GM18508 (cell line): ENCODE measurements around the gene MARK3.

Experiments used
- ATAC-seq: cut with Tn5 transposase; IDR thresholded peaks from one replicate; pipeline ENCODE4 v1.9.1; 2021; ENCODE audit warnings: moderate number of reproducible peaks; ENCODE audit not compliant: insufficient read depth, unreplicated experiment

The MARK3 gene

GRCh38 chr14:103393070-103393469 is 7.9 kb downstream of the MARK3 start:
- no peak for ATAC-seq

DNA sequence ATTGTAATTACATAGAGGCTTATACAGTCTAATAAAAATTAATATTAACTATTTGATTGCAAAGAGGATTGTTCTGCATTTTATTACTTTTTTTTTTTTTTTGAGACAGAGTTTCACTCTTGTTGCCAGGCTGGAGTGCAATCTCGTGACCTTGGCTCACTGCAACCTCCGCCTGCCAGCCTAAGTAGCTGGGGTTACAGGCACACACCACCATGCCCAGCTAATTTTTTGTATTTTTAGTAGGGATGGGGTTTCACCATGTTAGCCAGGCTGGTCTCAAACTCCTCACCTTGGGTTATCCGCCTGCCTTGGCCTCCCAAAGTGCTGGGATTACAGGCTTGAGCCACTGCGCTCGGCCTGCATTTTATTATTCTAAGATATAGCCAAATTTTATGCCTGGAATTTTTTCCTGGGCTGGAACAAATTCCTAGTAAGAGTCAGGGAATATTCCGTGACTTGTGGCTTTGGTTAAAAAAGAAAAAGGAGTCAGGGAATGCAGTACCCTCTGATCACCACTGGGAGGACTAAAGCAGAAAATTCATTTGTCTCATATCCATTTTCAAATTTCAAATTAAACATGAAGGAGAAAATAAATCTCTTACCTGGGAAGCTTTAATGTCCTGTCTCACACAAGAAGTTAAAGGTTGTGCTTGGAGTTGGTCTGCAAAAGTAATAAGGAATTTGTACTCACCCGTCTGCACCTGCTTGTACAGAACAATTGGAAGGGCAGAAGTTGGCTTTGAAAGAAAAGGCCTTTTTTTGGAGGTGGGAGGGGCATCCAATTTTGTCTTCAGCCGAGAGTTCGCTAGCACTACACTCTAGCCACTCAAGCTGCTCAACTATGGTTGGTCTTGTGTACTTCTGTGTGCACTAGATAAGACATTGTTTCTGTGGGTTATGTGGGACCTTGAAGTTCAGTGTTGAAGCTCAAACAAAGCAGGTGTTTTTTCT is 8.7 kb downstream of the MARK3 start:
- ATAC-seq: no peak

DNA sequence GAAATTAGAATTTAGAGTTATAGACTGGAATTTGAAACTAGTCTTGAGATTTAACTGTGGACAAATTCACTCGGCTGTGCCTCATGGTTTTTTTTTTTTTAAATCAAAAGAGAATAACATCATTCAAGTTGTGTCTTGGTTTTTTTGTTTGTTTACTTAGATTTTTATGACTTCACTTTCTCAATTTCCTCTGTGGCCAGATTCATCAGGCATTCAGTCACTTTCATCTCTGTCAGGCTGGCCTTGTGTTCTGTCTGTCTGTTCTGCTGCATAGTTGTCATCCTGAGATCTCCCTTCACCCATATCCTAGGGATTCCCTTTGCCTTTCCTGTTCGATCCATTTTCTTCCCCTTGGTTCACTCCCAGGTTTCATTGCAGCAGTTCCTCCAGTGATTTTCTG is 10.0 kb downstream of the MARK3 start:
- no peak for ATAC-seq

GRCh38 chr14:103396463-103396862 is 11.2 kb downstream of the MARK3 start:
- ATAC-seq: no peak

DNA sequence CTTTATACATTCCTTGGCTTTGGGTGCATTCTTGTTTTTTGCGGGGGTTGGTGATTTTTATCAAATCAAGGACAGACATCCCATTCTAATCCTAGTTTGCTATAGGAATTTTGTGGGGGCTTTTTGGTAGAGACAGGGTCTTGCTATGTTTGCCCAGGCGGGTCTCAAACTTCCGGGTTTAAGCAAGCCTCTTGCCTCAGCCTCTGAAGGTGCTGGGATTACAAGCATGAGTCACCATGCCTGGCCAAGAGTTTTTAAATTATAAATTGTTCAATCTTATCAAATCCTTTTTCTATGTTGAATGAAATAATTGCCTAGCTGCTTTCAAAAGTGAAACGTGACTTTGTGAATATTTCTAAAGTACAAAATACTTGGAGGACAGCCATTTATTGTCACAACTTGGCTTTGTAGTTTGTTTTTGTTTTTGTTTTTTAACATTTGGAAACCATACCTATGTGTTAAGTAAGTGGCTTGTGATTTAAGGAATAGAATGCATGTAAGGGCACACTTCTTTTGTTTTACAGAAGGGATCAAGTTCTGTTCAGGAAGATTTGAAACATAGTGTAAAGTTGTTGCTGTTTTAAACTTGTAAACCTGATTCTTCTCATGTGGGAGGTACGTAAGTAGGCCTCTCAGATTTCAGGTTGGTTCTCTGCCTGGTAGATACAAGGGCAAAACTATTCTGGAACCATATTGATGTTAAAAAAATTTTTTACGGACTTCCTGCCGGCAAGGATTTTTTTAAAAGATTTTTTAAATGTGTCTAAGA is 13.4 kb downstream of the MARK3 start:
- ATAC-seq: no peak

DNA sequence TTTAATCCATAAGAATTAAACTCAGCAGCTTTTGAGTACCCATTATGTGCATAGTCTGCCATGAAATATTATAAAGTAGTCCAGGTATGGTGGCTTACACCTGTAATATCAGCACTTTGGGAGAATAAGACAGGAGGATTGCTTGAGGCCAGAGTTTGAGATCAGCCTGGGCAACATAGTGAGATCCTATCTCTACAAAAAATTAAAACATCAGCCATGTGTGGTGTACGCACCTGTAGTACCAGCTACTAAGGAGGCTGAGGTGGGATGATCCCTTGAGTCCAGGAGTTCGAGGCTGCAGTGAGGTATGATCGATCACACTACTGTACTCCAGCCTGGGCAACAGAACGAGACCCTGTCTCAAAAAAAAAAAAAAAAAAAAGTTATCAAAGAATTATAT is 15.3 kb downstream of the MARK3 start:
- ATAC-seq: no peak

GRCh38 chr14:103401223-103402214 is 16.3 kb downstream of the MARK3 start:
- ATAC-seq: no peak

GRCh38 chr14:103402695-103403094 is 17.5 kb downstream of the MARK3 start:
- no peak for ATAC-seq

- no peak for ATAC-seq
These were observed 19.1 kb downstream of the MARK3 start for GRCh38 chr14:103404032-103404918.

DNA sequence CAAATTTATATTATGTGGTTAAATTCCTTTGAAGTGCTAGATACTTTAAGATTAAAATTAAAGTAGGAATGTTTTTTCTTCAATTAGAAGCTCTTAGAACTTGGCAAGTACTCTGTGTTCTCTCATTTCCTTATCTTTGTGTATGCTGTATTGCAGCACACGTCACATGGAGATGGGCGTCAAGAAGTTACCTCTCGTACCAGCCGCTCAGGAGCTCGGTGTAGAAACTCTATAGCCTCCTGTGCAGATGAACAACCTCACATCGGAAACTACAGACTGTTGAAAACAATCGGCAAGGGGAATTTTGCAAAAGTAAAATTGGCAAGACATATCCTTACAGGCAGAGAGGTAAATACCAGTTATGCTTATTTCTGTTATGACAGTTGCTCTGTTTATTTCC is 19.7 kb downstream of the MARK3 start:
- ATAC-seq: no peak

DNA sequence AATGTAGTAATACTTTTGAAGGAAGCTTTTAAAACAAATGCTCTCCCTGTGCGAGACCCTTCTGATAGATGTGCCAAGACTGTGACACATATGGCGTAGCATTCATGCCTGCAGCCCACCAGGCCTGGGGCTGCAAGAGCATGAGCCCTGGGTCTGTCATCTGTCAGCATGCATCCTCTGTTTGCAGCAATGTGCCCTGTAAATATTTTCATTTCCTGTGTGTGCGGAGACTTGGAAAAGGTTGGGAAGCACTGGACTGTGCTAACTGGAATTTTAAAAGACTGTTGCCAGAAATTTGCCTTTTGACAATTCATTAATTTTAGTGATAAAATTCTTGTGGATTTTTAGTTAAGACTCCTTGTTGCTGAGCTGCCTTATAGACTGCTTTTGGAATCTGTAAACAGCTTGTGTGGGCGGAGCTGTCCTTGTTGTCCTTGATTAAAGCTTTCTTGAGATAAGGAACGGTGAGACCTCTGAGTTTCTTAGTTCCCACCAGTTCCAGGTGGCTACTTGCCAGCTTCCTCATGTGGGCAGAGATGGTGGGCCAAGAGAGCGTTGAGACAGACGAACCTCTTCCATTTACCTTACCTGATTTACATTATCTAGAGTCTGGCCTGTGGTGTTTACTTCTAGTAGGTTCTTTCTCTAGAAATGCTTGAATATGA is 23.4 kb downstream of the MARK3 start:
- ATAC-seq: no peak

DNA sequence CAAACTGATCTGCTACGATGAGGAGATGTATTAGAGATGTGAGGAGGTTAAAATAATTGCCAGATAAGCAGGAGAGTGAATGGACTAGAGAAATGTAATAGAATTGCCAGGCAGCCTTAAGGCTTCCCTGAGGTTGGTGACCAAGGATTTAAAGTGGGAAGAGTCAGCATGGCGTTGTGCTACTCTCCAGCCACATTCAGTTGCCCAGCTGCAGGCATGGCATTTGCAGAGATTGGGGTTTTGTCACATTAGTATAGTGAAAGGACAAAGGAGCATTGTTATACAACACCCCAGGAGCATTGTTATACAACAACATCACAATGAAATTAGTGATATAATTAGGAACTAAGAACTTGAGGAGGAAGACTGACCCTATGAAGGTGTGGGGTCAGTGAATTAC is 31.7 kb downstream of the MARK3 start:
- no peak for ATAC-seq

GRCh38 chr14:103418481-103418818 is 33.2 kb downstream of the MARK3 start:
- no peak for ATAC-seq

DNA sequence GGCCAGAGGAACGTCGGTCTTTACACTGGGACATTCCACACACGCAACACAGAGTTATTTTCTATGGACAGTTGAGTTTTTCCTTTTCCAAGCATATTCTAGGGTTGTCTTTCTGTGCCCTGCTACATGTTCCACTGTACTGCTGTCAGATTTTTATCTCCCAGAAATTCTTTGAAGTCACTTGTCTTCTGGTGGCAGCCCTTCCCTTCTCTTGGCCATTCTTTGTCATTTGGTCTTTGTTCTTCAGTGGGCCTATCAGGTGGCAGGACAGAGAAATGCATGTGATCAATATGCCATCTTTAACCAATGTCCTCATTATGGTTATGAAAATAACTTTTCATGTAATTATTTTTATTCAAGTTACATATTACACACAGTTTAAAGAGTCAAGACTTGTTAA is 36.3 kb downstream of the MARK3 start:
- ATAC-seq: no peak

DNA sequence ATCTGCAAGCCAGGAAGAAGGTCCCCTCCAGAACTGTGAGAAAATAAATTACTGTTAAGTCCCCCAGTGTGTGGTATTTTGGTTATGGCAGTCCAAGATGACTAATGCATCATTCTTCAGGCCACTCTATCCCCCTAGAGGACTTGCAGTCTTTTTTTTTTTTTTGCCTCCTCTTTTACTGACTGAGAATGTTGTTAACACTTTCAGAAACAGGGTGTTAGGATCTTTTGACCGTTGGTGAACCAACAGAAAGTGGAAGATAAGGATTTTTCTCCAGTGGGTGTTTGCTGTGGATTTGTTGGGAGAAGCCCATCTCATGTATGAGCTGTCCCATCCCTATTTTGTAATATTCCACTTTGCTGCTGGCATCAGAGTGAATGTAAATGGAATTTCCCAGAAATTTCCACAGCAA is 37.8 kb downstream of the MARK3 start:
- ATAC-seq: no peak

DNA sequence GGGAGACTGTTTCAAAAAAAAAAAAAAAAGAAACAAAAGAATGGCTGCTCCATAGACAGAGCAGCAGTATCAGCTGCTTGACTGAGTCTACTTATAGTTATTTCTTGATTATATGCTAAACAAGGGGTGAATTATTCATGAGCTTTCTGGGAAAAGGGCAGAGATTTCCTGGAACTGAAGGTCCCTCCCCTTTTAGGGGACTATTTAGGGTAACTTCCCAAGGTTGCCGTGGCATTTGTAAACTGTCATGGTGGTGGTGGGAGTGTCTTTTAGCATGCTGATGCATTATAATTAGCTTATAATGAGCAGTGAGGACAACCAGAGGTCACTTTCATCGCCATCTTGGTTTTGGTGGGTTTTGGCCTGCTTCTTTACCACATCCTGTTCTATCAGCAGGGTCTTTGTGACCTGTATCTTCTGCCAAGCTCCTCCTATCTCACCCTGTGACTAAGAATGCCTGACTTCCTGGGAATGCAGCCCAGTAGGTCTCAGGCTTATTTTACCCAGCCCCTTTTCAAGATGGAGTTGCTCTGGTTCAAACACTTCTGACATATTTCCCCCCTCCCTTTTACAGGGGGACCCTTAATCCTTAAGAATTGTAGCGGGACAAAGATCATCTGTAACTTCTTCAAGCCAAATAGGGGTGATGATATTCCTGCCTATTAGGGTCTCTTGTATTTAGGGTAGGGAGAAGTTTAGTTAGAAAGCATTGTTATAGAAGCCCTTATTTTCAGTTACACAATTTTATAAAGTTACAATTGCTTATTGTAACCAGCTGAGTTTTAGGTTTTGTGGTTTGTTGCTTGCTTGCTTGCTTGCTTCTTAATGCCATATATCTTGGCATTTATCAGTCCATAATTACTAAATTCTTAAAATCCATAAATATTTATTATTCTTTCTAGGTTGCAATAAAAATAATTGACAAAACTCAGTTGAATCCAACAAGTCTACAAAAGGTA is 42.5 kb downstream of the MARK3 start:
- ATAC-seq: no peak

GRCh38 chr14:103428723-103429556 is 43.7 kb downstream of the MARK3 start:
- ATAC-seq: no peak
